Activated CD4-positive, alpha-beta memory T cell treated with anti-CD3 and anti-CD28 coated beads for 36 hours (primary cell): ENCODE measurements around the gene STXBP2. TPM values are rescaled to one million over a fixed set of nuclear protein-coding genes. Genes with fewer than 3 reads are reported as not detected.

Experiments
- CTCF ChIA-PET: fragments of 350-600 bp; sonication (Branson Sonifier 250); formaldehyde crosslinking; loops from one replicate; lab custom pipeline; 2021; ENCODE audit warnings: antibody characterized with exemption, inconsistent platforms; lab: Charles Lee
- POLR2A ChIA-PET: fragments of 350-600 bp; sonication (Branson Sonifier 250); formaldehyde crosslinking; loops from one replicate; lab custom pipeline; 2021; ENCODE audit warnings: antibody characterized with exemption; lab: Charles Lee
- DNase-seq: peaks from one replicate; pipeline ENCODE4 v3.0.0-alpha.2; 2020
- H3K27ac Mint-ChIP-seq: one replicate; pipeline ENCODE4 v1.8.0; 2021; ENCODE audit warnings: mixed read lengths
- H3K27me3 Mint-ChIP-seq: one replicate; pipeline ENCODE4 v1.8.0; 2021; ENCODE audit warnings: mixed read lengths
- H3K36me3 Mint-ChIP-seq: one replicate; pipeline ENCODE4 v1.8.0; 2021; ENCODE audit warnings: mixed read lengths
- H3K4me1 Mint-ChIP-seq: one replicate; pipeline ENCODE4 v1.8.0; 2021; ENCODE audit warnings: low read depth, mixed read lengths
- H3K4me3 Mint-ChIP-seq: one replicate; pipeline ENCODE4 v1.8.0; 2021; ENCODE audit warnings: mild to moderate bottlenecking, mixed read lengths
- H3K9me3 Mint-ChIP-seq: one replicate; pipeline ENCODE4 v1.8.0; 2021; ENCODE audit warnings: mixed read lengths
- intact Hi-C: fragments of 100-400 bp; cut with micrococcal nuclease; formaldehyde crosslinking; loops from one replicate; pipeline ENCODE4 v1.15.1; 2023
- total RNA-seq, 2 experiments: library from RNA; stranded (reverse); gene quantifications; one replicate each; pipeline ENCODE4 v1.2.3, GENCODE V29; 2021

Gene STXBP2
- total RNA-seq, 2 experiments from 2014 or later = 109 to 111 TPM

GRCh38 chr19:7628589-7629311 is 8.2 kb upstream of the STXBP2 start:
- peaks cover 14% of the 10 kb centered on the region for H3K36me3 Mint-ChIP-seq

DNA sequence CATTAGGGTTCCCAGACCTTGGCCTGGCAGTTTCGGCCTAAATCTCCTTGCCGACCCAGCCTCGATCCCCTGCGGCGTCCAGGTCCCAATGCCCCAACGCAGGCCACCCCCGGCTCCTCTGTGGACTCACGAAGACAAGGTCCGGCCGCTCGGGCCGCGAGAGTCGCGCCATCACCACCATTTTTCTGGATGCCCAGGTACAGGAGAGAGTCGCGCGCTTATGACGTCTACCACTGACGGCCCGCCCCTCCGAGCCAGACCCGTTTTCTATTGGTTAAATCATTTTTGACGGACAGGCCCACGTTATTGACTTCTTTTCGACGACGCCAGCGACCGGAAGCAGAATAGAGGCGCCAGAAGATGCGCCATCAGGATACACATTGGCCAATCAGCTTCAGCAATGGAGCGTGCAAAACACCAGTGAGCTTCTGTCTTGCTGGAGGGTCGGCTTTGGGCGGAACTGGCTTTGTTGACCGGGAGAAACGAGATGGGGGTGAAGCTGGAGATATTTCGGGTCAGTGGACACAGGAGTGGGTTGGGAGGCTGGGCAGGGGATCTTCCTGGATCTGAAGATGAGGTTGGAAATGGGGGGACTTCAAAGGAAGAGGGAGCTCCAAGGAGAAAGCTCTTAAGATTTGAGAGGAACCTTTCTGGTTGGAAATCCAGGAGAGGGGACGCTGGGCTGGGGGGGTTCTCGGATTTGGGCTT is 7.4 kb upstream of the STXBP2 start, which contains the start of the genes PET100 and XAB2:
TSS of gene PET100 (plus strand) at position 447 of the 708 bp plus-strand sequence. CDS start at position 488, 41 bp downstream.
TSS of gene XAB2 (minus strand) at position 199 of the 708 bp plus-strand sequence. CDS start at position 181, 18 bp downstream.
- intact Hi-C loops = loop anchor here (1.0 kb wide), 1 partner anchor 8 kb away; the partner anchor contains the start of gene STXBP2
- H3K4me3 Mint-ChIP-seq = peak within 1 kb of the TSS; percentile 96
- peaks cover 33% of the 10 kb centered on the region for H3K4me1 Mint-ChIP-seq
- H3K36me3 Mint-ChIP-seq = peaks cover 12% of the 10 kb centered on the region
- DNase-seq = peak; percentile 97
- ChIA-PET POLR2A (interaction anchor here (0.5 to 1.4 kb wide), 8 partner anchors 8 to 314 kb away, joined by 3 to 10 read pairs (median 4); partner anchors contain the start of genes TIMM44 and TRAPPC5), CTCF (interaction anchor here (0.6 to 2.7 kb wide), 5 partner anchors 23 to 821 kb away, joined by 3 to 17 read pairs (median 3); partner anchors contain the start of gene TRAPPC5)
- H3K27me3 Mint-ChIP-seq = no peaks in the 10 kb centered on the region
- no peaks in the 10 kb centered on the region for H3K9me3 Mint-ChIP-seq
- H3K27ac Mint-ChIP-seq = peak within 1 kb of the TSS; percentile 93

More at GRCh38 chr19:7628589-7629311, 8.2 kb upstream of the STXBP2 start:
- peaks cover 33% of the 10 kb centered on the region for H3K4me1 Mint-ChIP-seq
- POLR2A ChIA-PET = interaction anchor here (1.0 to 1.4 kb wide), 5 partner anchors 9 to 315 kb away, joined by 3 to 10 read pairs (median 4); partner anchors contain the start of genes TIMM44 and TRAPPC5
- intact Hi-C loops = loop anchor here (1.0 kb wide), 1 partner anchor 9 kb away; the partner anchor contains the start of gene STXBP2
- no peaks in the 10 kb centered on the region for H3K27me3 Mint-ChIP-seq
- H3K27ac Mint-ChIP-seq = peak overlapping the region; percentile 93
- CTCF ChIA-PET = interaction anchor here (0.6 to 2.7 kb wide), 3 partner anchors 52 to 820 kb away, joined by 3 to 17 read pairs (median 14); partner anchors contain the start of gene TRAPPC5
- peak overlapping the region; percentile 96 for H3K4me3 Mint-ChIP-seq
- no peaks in the 10 kb centered on the region for H3K9me3 Mint-ChIP-seq
- DNase-seq = no peak

- CTCF ChIA-PET = no interaction called here
- Mint-ChIP-seq H3K9me3 (no peaks in the 10 kb centered on the region), H3K27me3 (no peaks in the 10 kb centered on the region), H3K27ac (no peak overlapping the region), H3K4me1 (peaks cover 37% of the 10 kb centered on the region), H3K4me3 (no peak overlapping the region), H3K36me3 (peaks cover 12% of the 10 kb centered on the region)
- intact Hi-C loops = no loop called here
- POLR2A ChIA-PET = no interaction called here
- no peak for DNase-seq
Observed at GRCh38 chr19:7631577-7631976, 5.3 kb upstream of the STXBP2 start.

DNA sequence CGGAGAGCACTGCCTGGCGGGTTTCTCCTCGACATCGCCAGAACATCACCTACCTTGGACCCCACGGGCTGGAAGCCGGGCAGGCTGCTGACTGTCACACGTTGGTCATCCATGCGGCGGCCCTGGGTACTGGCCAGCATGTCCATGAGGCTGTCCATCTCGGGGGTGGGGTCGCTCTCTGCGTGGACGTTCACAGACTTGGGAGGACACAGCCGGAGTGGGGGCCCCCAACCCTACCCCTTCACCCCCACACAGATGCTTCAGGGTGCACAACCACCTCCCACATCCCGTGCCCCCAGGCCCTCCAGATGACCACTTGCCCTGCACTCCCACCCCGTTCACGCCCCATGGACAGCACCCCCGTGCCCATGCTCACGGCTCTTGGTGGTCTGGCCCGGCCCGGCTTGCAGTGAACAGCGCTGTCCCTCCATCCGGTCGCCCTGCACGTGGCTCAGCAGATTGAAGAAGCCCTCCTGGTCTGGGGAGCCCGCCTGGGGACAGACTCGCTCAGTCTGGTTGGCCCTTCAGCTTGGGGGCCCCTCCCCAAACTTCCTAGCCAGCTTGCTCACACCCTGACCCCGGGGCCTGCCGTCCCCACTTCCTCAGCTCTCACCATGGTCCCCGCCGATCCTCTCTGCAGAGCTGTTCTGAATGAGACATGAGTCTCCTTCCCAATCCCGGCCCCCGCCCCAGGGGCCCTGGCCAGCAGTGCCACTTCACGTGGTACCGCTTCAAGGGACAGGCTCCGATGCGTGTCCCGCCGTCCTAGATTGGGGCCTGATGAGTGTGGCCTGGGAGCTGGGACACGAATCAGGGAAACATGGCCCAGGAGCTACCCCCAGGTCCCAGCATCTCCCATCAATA is 4.3 kb upstream of the STXBP2 start:
- Mint-ChIP-seq H3K27ac (no peak overlapping the region), H3K36me3 (peaks cover 9% of the 10 kb centered on the region), H3K4me1 (peaks cover 37% of the 10 kb centered on the region), H3K27me3 (no peaks in the 10 kb centered on the region), H3K4me3 (no peak overlapping the region), H3K9me3 (no peaks in the 10 kb centered on the region)
- DNase-seq = no peak
- ChIA-PET CTCF (no interaction called here), POLR2A (no interaction called here)
- intact Hi-C loops = no loop called here

- Mint-ChIP-seq H3K27ac (no peak within 1 kb of the TSS), H3K4me1 (peaks cover 33% of the 10 kb centered on the region), H3K27me3 (no peaks in the 10 kb centered on the region), H3K4me3 (no peak within 1 kb of the TSS), H3K36me3 (peaks cover 9% of the 10 kb centered on the region), H3K9me3 (no peaks in the 10 kb centered on the region)
- DNase-seq = no peak
- intact Hi-C loops = no loop called here
- ChIA-PET POLR2A (no interaction called here), CTCF (interaction anchor here (1.0 kb wide), 1 partner anchor 65 kb away, joined by 3 read pairs; no protein-coding TSS in a partner anchor)
Observed at GRCh38 chr19:7633698-7634097, 3.2 kb upstream of the STXBP2 start, which contains the start of gene PCP2. PCP2 (minus strand) TSS chr19:7633719; CDS start chr19:7633457, 262 bp downstream.

DNA sequence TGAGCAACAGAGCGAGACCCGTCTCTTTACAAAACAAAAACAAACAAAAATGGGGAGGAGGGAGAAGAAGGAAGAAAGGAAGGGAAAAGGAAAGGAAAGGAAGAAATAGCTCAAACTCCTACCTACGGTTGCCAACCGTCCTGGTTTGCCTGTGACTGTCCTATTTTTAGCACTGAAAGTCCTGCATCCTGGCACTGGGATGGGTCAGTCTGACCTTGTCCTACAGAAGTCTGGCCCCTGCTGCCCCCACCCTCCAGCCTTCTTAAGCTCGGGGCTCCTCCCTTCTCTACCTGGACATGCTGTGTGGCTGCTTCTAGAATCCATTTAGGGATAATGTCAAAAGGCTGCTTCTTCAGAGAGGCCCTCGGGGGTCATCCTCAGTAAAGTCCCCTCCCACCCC is 1.2 kb upstream of the STXBP2 start:
- Mint-ChIP-seq H3K4me3 (no peak overlapping the region), H3K27ac (no peak overlapping the region), H3K36me3 (peaks cover 7% of the 10 kb centered on the region), H3K4me1 (peaks cover 31% of the 10 kb centered on the region), H3K27me3 (no peaks in the 10 kb centered on the region), H3K9me3 (peaks cover 4% of the 10 kb centered on the region)
- intact Hi-C loops = loop anchor here (5.0 kb wide), 2 partner anchors 47 to 287 kb away; partner anchors contain the start of genes SNAPC2 and TRAPPC5
- CTCF ChIA-PET = interaction anchor here (1.7 kb wide), 2 partner anchors 45 to 67 kb away, joined by 5 read pairs; partner anchors contain the start of gene TRAPPC5
- POLR2A ChIA-PET = no interaction called here
- no peak for DNase-seq

- Mint-ChIP-seq H3K27me3 (no peaks in the 10 kb centered on the region), H3K4me1 (peaks cover 29% of the 10 kb centered on the region), H3K9me3 (peaks cover 4% of the 10 kb centered on the region), H3K27ac (no peak overlapping the region), H3K36me3 (peaks cover 7% of the 10 kb centered on the region), H3K4me3 (peak overlapping the region; percentile 79)
- no peak for DNase-seq
- ChIA-PET CTCF (interaction anchor here (1.7 kb wide), 1 partner anchor 68 kb away, joined by 5 read pairs; no protein-coding TSS in a partner anchor), POLR2A (no interaction called here)
- intact Hi-C loops = loop anchor here (5.0 kb wide), 2 partner anchors 46 to 286 kb away; partner anchors contain the start of genes SNAPC2 and TRAPPC5
Observed at GRCh38 chr19:7636317-7636690, 606 bp upstream of the STXBP2 start.

- Mint-ChIP-seq H3K9me3 (peaks cover 4% of the 10 kb centered on the region), H3K4me1 (peaks cover 29% of the 10 kb centered on the region), H3K4me3 (peak overlapping the region; percentile 79), H3K36me3 (peaks cover 7% of the 10 kb centered on the region), H3K27me3 (no peaks in the 10 kb centered on the region), H3K27ac (peak overlapping the region; percentile 79)
- DNase-seq = peak; percentile 38
- ChIA-PET POLR2A (interaction anchor here (0.6 to 1.1 kb wide), 2 partner anchors 8 to 12 kb away, joined by 3 to 6 read pairs; partner anchors contain the start of genes PET100 and XAB2), CTCF (interaction anchor here (0.6 to 2.0 kb wide), 6 partner anchors 14 to 773 kb away, joined by 3 to 9 read pairs (median 3); partner anchors contain the start of gene TRAPPC5)
- intact Hi-C loops = loop anchor here (1.0 to 5.0 kb wide), 3 partner anchors 8 to 285 kb away; partner anchors contain the start of genes PET100, SNAPC2, TRAPPC5 and XAB2
Observed at GRCh38 chr19:7637374-7638256, 705 bp downstream of the STXBP2 start.

- CTCF ChIA-PET = interaction anchor here (2.0 kb wide), 1 partner anchor 42 kb away, joined by 9 read pairs; the partner anchor contains the start of gene TRAPPC5
- Mint-ChIP-seq H3K27ac (no peak overlapping the region), H3K4me3 (no peak overlapping the region), H3K9me3 (peaks cover 4% of the 10 kb centered on the region), H3K27me3 (no peaks in the 10 kb centered on the region), H3K4me1 (peaks cover 29% of the 10 kb centered on the region), H3K36me3 (peaks cover 7% of the 10 kb centered on the region)
- POLR2A ChIA-PET = no interaction called here
- DNase-seq = no peak
- intact Hi-C loops = loop anchor here (5.0 kb wide), 2 partner anchors 43 to 283 kb away; partner anchors contain the start of genes SNAPC2 and TRAPPC5
Observed at GRCh38 chr19:7638802-7639465, 2.0 kb downstream of the STXBP2 start.
